GM12878 (cell line): ENCODE measurements around the gene DEFB132. TPM values are rescaled to one million over a fixed set of nuclear protein-coding genes. Genes with fewer than 3 reads are reported as not detected.
A peak's percentile ranks its signal among the peaks of the same experiment; 100 is the strongest.

ENCODE experiments used
- ATAC-seq: fragments of 200-7000 bp; cut with Tn5 transposase; 3 replicates; pipeline ENCODE4 v1.9.1; 2020; ENCODE audit warnings: mild to moderate bottlenecking, moderate library complexity
- BruUV-seq: library from RNA; stranded (reverse); fragments of 400-500 nt; replicated peaks from 2 replicates; lab custom pipeline; 2021; lab: Mats Ljungman, UMichigan
- CTCF ChIA-PET: fragments of 300-600 bp; sonication (Branson Sonifier 250); formaldehyde crosslinking; extraction: SDS; loops from one replicate; lab custom pipeline; 2021; ENCODE audit warnings: inconsistent platforms; lab: Yijun Ruan, JAX
- POLR2A ChIA-PET: fragments of 350-600 bp; formaldehyde crosslinking; extraction: SDS; loops from one replicate; lab custom pipeline; 2021; ENCODE audit warnings: inconsistent platforms; lab: Charles Lee
- RAD21 ChIA-PET: fragments of 300-600 bp; sonication (Branson Sonifier 250); formaldehyde crosslinking; loops from one replicate; lab custom pipeline; 2023; ENCODE audit warnings: antibody characterized with exemption; ENCODE audit not compliant: unreplicated experiment; lab: Charles Lee
- SMC1A ChIA-PET: fragments of 300-600 bp; sonication (Branson Sonifier 250); formaldehyde crosslinking; loops from one replicate; lab custom pipeline; 2023; ENCODE audit not compliant: unreplicated experiment, uncharacterized antibody; lab: Charles Lee
- DNase-seq: peaks from one replicate; pipeline ENCODE4 v3.0.0-alpha.2; 2011; ENCODE audit warnings: low read depth, low spot score
- FAIRE-seq: peaks from 3 replicates; lab custom pipeline; 2011; peaks lifted over from hg19 to GRCh38; lab: Jason Lieb, UNC
- H2AFZ ChIP-seq: 2 replicates; pipeline ENCODE4 v1.6.0; 2011; ENCODE audit warnings: low read depth, low read length, control low read depth; ENCODE audit not compliant: control insufficient read depth
- H3K27ac ChIP-seq: 2 replicates; pipeline ENCODE4 v1.5.1; 2011; ENCODE audit warnings: control low read depth; ENCODE audit not compliant: control insufficient read depth, insufficient read depth
- H3K27me3 ChIP-seq, 2 experiments: replicated peaks in 1 of 2; 2 replicates each; pipeline versions ENCODE4 v1.6.0 to v1.6.1; 2011; ENCODE audit warnings: low read length in 1 of 2; ENCODE audit not compliant: control insufficient read depth in 2 of 2, insufficient read depth in 2 of 2
- H3K36me3 ChIP-seq, 2 experiments: 2 replicates each; pipeline ENCODE4 v1.5.1; 2011; ENCODE audit warnings: low read length in 1 of 2; ENCODE audit not compliant: control insufficient read depth in 2 of 2, insufficient read depth in 2 of 2
- H3K4me1 ChIP-seq: 2 replicates; pipeline ENCODE4 v1.6.1; 2011; ENCODE audit warnings: mild to moderate bottlenecking, low read length, moderate library complexity, mixed read lengths; ENCODE audit not compliant: control insufficient read depth, insufficient read depth
- H3K4me2 ChIP-seq: 2 replicates; pipeline ENCODE4 v1.6.0; 2011; ENCODE audit warnings: control low read depth; ENCODE audit not compliant: control insufficient read depth, insufficient read depth
- H3K4me3 ChIP-seq: fragments of 200-600 bp; sonication (generic); 2 replicates; pipeline ENCODE4 v1.5.1; 2016
- H3K79me2 ChIP-seq: 2 replicates; pipeline ENCODE4 v1.6.0; 2011; ENCODE audit warnings: low read length; ENCODE audit not compliant: control insufficient read depth, insufficient read depth
- H3K9ac ChIP-seq: 2 replicates; pipeline ENCODE4 v1.8.0; 2011; ENCODE audit warnings: low read length, control low read depth, mixed read lengths; ENCODE audit not compliant: control insufficient read depth, insufficient read depth
- H3K9me3 ChIP-seq: replicated peaks from 3 replicates; pipeline ENCODE4 v1.5.1; 2011; ENCODE audit warnings: mild to moderate bottlenecking, low read length; ENCODE audit not compliant: control insufficient read depth, insufficient read depth
- H4K20me1 ChIP-seq: 2 replicates; pipeline ENCODE4 v1.6.0; 2011; ENCODE audit not compliant: control insufficient read depth, insufficient read depth
- ATF7 ChIP-seq: fragments of 450-650 bp; IDR thresholded peaks from 2 replicates; pipeline ENCODE4 v1.6.1; 2016; ENCODE audit warnings: low read depth, mild to moderate bottlenecking
- BACH1 ChIP-seq: fragments of 450-650 bp; IDR thresholded peaks from 2 replicates; pipeline ENCODE4 v1.6.1; 2017; ENCODE audit warnings: mild to moderate bottlenecking, borderline replicate concordance
- FOS ChIP-seq: IDR thresholded peaks from 3 replicates; pipeline ENCODE4 v1.6.1; 2011; ENCODE audit warnings: borderline replicate concordance; ENCODE audit not compliant: insufficient read length; ENCODE audit errors: extremely low read depth
- IRF4 ChIP-seq: IDR thresholded peaks from 2 replicates; pipeline ENCODE4 v1.6.1; 2011; ENCODE audit warnings: low read depth, low read length
- NR2C2 ChIP-seq: IDR thresholded peaks from 2 replicates; pipeline ENCODE4 v1.6.1; 2011; ENCODE audit warnings: borderline replicate concordance, low read depth; ENCODE audit not compliant: control insufficient read depth, insufficient read length
- PRDM15 ChIP-seq: fragments of 450-650 bp; formaldehyde crosslinking; IDR thresholded peaks from 2 replicates; pipeline ENCODE4 v1.4.0; 2020; ENCODE audit warnings: mild to moderate bottlenecking, moderate library complexity
- RB1 ChIP-seq: fragments of 450-650 bp; formaldehyde crosslinking; IDR thresholded peaks from 2 replicates; pipeline ENCODE4 v1.6.1; 2017; ENCODE audit warnings: mild to moderate bottlenecking, borderline replicate concordance
- SUPT20H ChIP-seq: IDR thresholded peaks from 2 replicates; pipeline ENCODE4 v1.6.1; 2011; ENCODE audit warnings: low read depth, mild to moderate bottlenecking, low read length, moderate library complexity, borderline replicate concordance; ENCODE audit not compliant: control insufficient read depth
- TCF3 ChIP-seq: IDR thresholded peaks from 2 replicates; pipeline ENCODE4 v1.6.1; 2012; ENCODE audit warnings: low read depth, mild to moderate bottlenecking, low read length, borderline replicate concordance; ENCODE audit not compliant: insufficient read depth
- YBX1 ChIP-seq: fragments of 450-650 bp; IDR thresholded peaks from 2 replicates; pipeline ENCODE4 v1.6.1; 2016; ENCODE audit warnings: antibody characterized with exemption
- ZNF217 ChIP-seq: fragments of 450-650 bp; IDR thresholded peaks from 2 replicates; pipeline ENCODE4 v1.6.1; 2017; ENCODE audit warnings: antibody characterized with exemption, mild to moderate bottlenecking
- WGBS: methylation state at CpG from one replicate; pipeline ENCODE4 v1.1.6; 2016; ENCODE audit warnings: low lambda C conversion rate; ENCODE audit not compliant: insufficient replicate concordance, insufficient coverage; ENCODE audit errors: missing lambda C conversion rate; 5-methylcytosine and 5-hydroxymethylcytosine counted together
- in situ Hi-C: fragments of 300-500 bp; cut with MboI; formaldehyde crosslinking; loops from 9 replicates; pipeline ENCODE4 v1.14.3; 2018; ENCODE audit warnings: mixed read lengths
- intact Hi-C: fragments of 100-400 bp; cut with micrococcal nuclease; formaldehyde crosslinking; loops from one replicate; pipeline ENCODE4 v1.14.2; 2022; ENCODE audit not compliant: unreplicated experiment
- polyA plus RNA-seq, 11 experiments: library from polyadenylated mRNA; depleted of rRNA in 4 of 11; unstranded in 6 of 11; stranded (reverse) in 5 of 11; fragments of >200 nt; fragmentation: Nextera tagmentation in 4 of 11; fragmentation: Illumina TruSeq in 1 of 11; extraction: Ambion mirVana in 4 of 11; extraction: Trizol in 1 of 11; gene quantifications; 1 replicate in 1 of 11; 2 replicates in 10 of 11; pipeline versions ENCODE4 v1.2.1 to v1.2.3, GENCODE V29; 2011 to 2016; ENCODE audit warnings: inconsistent platforms in 2 of 11, missing spikeins in 2 of 11, low read depth in 1 of 11
- total RNA-seq, 4 experiments: library from RNA; depleted of rRNA in 3 of 4; stranded (reverse); fragments of >200 nt in 3 of 4; fragmentation: Illumina TruSeq in 1 of 4; extraction: Trizol in 1 of 4; gene quantifications; 2 replicates each; pipeline versions ENCODE4 v1.2.1 to v1.2.3, GENCODE V29; 2013 to 2021

Gene DEFB132
- total and polyA plus RNA-seq, 10 of the 15 experiments (the other 5 are each of a cell fraction or from before 2014, with no cell fraction given): not detected

GRCh38 chr20:288956-289692 is 31.6 kb downstream of the DEFB132 start (continued):
- no peak for TF ChIP-seq PRDM15 (CRISPR knock-in tag)
- TF ChIP-seq FOS: no peak

- POLR2A ChIA-PET: interaction anchor here (1.2 to 1.4 kb wide), 2 partner anchors 11 to 35 kb away, joined by 3 read pairs; no protein-coding TSS in a partner anchor
- BruUV-seq: no TSS peak
Observed at GRCh38 chr20:289693-290083, 32.2 kb downstream of the DEFB132 start.

More at GRCh38 chr20:289693-290083, 32.2 kb downstream of the DEFB132 start:
- Histone ChIP-seq H4K20me1 (no peaks in the 10 kb centered on the region), H3K9ac (peak overlapping the region; percentile 97), H3K4me1 (peaks cover 13% of the 10 kb centered on the region), H2AFZ (peak overlapping the region; percentile 99), H3K27me3 (no peaks in the 10 kb centered on the region), H3K4me2 (peak overlapping the region; percentile 98), H3K79me2 (peaks cover 4% of the 10 kb centered on the region), H3K27ac (peak overlapping the region; percentile 83), H3K9me3 (no peaks in the 10 kb centered on the region), H3K4me3 (peak overlapping the region; percentile 91), H3K36me3 (no peaks in the 10 kb centered on the region)
- ChIA-PET RAD21 (interaction anchor here (0.8 kb wide), 1 partner anchor 41 kb away, joined by 3 read pairs; no protein-coding TSS in a partner anchor), SMC1A (interaction anchor here (0.9 kb wide), 1 partner anchor 23 kb away, joined by 3 read pairs; no protein-coding TSS in a partner anchor), CTCF (interaction anchor here (0.6 to 1.3 kb wide), 2 partner anchors 23 to 25 kb away, joined by 3 read pairs; no protein-coding TSS in a partner anchor)
- no peak for TF ChIP-seq RB1
- no peak for TF ChIP-seq BACH1
- TF ChIP-seq ZNF217: no peak
- no peak for TF ChIP-seq ATF7
- no peak for TF ChIP-seq NR2C2
- TF ChIP-seq YBX1: no peak
- no peak for TF ChIP-seq SUPT20H
- no peak for TF ChIP-seq TCF3
- no peak for TF ChIP-seq IRF4
- intact Hi-C loops (loop anchor here (1.0 kb wide), 1 partner anchor 38 kb away; no protein-coding TSS in a partner anchor), in situ Hi-C loops (no loop called here)
- ATAC-seq (no peak), DNase-seq (no peak), FAIRE-seq (no peak)
- 2% methylated on average over 2 of the region's 2 CpGs for WGBS
